Measurements from ENCODE around the gene LSM6. TPM values are rescaled to one million over a fixed set of nuclear protein-coding genes. Genes with fewer than 3 reads are reported as not detected.

The LSM6 gene
- 21.4 and 21.6 TPM in 2 replicates for total RNA-seq

DNA sequence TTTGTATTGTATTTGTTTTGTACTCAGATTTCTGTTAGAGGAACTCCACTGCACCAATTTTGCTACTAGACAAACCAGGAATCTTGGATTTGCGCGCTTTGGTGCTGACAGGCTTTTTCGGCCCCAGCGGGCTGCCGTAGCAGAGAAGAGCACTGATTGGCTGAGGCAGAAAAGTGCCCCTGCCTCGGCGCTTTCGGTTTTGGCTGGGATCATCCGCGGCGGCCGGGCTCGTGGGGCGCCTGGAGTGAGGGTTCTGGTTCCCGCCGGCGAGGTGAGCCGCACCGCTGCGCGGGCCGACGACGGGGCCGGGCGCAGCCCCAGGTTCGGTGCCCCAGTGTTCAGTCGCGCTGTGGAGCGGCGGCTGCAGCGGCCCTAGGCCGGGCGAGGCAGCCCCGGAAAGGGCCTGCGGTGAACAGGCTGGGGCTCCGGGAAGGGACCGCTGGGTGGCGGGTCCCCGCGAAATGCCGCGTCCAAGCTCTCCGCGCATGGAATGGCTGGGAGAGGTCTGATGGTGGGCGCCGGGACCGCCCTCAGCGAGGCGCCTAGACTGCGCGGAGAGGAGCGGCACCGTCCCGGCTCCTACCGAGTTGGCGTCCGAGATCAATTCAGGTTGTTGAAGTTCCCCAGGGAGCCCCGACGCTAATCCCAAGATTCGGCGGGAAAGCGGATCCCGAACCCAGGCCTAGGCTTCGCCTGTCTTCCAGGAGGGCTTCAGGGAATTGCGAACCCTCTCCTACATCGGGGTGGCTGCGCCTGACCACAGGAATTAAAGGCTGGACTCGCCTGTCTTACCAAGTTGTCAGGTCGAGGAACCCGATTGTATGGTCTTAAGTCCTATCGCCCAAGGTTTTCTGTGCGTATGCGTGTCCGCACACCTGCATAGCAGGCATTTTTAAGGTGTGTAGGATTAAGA is at the start of gene LSM6:
LSM6 (plus strand) TSS at position 178 of the 913 bp plus-strand sequence. CDS start 7,204 bp downstream, outside the sequence.

DNA sequence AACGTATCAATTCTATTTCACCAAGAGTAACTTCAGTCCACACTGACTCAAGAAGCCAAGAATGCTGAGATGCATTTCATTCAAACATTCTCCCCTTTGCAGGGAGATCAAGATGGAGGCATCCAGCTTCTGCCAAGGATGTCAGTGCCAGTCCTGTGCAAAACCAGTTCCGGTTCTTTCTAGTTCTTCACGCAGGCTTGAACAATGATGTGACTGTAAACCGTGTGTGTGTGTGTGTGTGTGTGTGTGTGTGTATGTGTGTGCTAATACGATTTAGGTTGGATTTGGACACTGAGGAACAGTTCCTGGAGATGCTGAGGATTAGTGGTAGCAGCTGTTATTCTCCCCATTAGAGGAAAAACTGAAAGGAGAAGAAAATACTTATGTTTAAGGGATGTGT is 38.7 kb downstream of the LSM6 start, which contains the start of gene REELD1:
REELD1 (plus strand) TSS at position 301 of the 400 bp plus-strand sequence. CDS start 2,415 bp downstream, outside the sequence.

Other genes with a start within 250 kb of the LSM6 start
- 32.6 and 37.5 TPM in 2 replicates for gene ZNF827, start 236.9 kb upstream of the LSM6 start, total RNA-seq
- not detected in 2 replicates for gene REELD1, start 38.8 kb downstream of the LSM6 start, total RNA-seq

All from placental epithelial cell (primary cell).